HCT116 (cell line): ENCODE data around the gene PRKX.

Experiments used
- EZH2 ChIP-seq: fragments of 200-600 bp; sonication (generic); IDR thresholded peaks from 2 replicates; pipeline ENCODE4 v1.6.1; 2017; ENCODE audit warnings: antibody characterized with exemption, mixed run types
- POLR2A ChIP-seq: IDR thresholded peaks from 2 replicates; pipeline ENCODE4 v1.7.0; 2011; ENCODE audit warnings: borderline replicate concordance; ENCODE audit not compliant: insufficient read depth, insufficient read length; ENCODE audit errors: extremely low read depth
- RAD21 ChIP-seq: IDR thresholded peaks from 2 replicates; pipeline ENCODE4 v1.6.1; 2012; ENCODE audit warnings: low read depth, mild to moderate bottlenecking
- YY1 ChIP-seq: IDR thresholded peaks from 2 replicates; pipeline ENCODE4 v1.6.1; 2011; ENCODE audit warnings: low read length, low read depth, moderate library complexity, mild to moderate bottlenecking; ENCODE audit not compliant: insufficient replicate concordance; ENCODE audit errors: extremely low read depth
- ZFX ChIP-seq: fragments of 450-650 bp; IDR thresholded peaks from 2 replicates; pipeline ENCODE4 v1.6.1; 2017
- ZNF274 ChIP-seq: fragments of 200-500 bp; sonication (Bioruptor generic); IDR thresholded peaks from 2 replicates; pipeline ENCODE4 v1.6.1; 2014; ENCODE audit warnings: mild to moderate bottlenecking, low read depth, low read length, inconsistent platforms
- TF ChIP-seq, protein P1 (sequence below), 3 experiments: fragments of 200-600 bp in 1 of 3; sonication (generic) in 1 of 3; IDR thresholded peaks in 2 of 3; conservative IDR thresholded peaks in 1 of 3; 2 replicates each; pipeline ENCODE4 v1.5.1; 2012 to 2017; ENCODE audit warnings: low read depth in 2 of 3, low read length in 2 of 3, antibody characterized with exemption in 1 of 3, borderline replicate concordance in 1 of 3, control low read depth in 1 of 3, mild to moderate bottlenecking in 1 of 3, mixed read lengths in 1 of 3, mixed run types in 1 of 3, moderate library complexity in 1 of 3; ENCODE audit not compliant: insufficient read depth in 1 of 3
- TF ChIP-seq, protein P2 (sequence below): IDR thresholded peaks from 2 replicates; pipeline ENCODE4 v1.6.1; 2012; ENCODE audit warnings: low read depth

DNA sequence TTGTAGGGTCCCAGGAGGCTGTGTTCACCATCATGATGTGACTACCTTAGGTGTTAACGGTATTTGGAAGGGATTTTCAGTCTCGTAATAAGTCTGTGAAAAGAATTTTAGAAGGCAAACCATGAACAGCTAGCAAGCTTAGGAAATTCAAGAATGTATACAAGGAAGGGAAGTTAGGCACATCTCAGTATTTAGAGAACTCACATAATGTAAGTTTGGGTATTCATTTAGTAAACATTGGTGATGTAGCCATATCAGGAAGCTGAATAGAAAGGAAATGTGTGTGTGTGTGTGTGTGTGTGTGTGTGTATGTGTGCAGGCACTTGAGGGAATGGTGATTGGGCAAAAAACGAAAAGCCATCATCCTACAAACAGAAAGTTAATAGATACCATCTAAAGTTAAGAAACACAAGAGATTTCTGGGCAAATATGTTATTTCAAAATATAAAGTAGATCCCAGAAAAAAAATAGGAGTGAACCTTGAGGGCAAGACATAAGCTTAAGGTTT, 34.7 kb upstream of the PRKX start:
- TF ChIP-seq, protein P1, sequence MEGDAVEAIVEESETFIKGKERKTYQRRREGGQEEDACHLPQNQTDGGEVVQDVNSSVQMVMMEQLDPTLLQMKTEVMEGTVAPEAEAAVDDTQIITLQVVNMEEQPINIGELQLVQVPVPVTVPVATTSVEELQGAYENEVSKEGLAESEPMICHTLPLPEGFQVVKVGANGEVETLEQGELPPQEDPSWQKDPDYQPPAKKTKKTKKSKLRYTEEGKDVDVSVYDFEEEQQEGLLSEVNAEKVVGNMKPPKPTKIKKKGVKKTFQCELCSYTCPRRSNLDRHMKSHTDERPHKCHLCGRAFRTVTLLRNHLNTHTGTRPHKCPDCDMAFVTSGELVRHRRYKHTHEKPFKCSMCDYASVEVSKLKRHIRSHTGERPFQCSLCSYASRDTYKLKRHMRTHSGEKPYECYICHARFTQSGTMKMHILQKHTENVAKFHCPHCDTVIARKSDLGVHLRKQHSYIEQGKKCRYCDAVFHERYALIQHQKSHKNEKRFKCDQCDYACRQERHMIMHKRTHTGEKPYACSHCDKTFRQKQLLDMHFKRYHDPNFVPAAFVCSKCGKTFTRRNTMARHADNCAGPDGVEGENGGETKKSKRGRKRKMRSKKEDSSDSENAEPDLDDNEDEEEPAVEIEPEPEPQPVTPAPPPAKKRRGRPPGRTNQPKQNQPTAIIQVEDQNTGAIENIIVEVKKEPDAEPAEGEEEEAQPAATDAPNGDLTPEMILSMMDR (IDR thresholded peaks at IDR 0.05 in 2 of 3, conservative IDR thresholded peaks at IDR 0.05 in 1 of 3; ENCODE audit: borderline replicate concordance in 1 of 3, insufficient read depth in 1 of 3, low read depth in 2 of 3, low read length in 2 of 3) = no peak
- TF ChIP-seq YY1 = no peak
- TF ChIP-seq RAD21 = no peak
- TF ChIP-seq, protein P2, sequence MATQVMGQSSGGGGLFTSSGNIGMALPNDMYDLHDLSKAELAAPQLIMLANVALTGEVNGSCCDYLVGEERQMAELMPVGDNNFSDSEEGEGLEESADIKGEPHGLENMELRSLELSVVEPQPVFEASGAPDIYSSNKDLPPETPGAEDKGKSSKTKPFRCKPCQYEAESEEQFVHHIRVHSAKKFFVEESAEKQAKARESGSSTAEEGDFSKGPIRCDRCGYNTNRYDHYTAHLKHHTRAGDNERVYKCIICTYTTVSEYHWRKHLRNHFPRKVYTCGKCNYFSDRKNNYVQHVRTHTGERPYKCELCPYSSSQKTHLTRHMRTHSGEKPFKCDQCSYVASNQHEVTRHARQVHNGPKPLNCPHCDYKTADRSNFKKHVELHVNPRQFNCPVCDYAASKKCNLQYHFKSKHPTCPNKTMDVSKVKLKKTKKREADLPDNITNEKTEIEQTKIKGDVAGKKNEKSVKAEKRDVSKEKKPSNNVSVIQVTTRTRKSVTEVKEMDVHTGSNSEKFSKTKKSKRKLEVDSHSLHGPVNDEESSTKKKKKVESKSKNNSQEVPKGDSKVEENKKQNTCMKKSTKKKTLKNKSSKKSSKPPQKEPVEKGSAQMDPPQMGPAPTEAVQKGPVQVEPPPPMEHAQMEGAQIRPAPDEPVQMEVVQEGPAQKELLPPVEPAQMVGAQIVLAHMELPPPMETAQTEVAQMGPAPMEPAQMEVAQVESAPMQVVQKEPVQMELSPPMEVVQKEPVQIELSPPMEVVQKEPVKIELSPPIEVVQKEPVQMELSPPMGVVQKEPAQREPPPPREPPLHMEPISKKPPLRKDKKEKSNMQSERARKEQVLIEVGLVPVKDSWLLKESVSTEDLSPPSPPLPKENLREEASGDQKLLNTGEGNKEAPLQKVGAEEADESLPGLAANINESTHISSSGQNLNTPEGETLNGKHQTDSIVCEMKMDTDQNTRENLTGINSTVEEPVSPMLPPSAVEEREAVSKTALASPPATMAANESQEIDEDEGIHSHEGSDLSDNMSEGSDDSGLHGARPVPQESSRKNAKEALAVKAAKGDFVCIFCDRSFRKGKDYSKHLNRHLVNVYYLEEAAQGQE = no peak
- TF ChIP-seq ZNF274 = no peak
- no peak for TF ChIP-seq ZFX
- TF ChIP-seq POLR2A = no peak
- no peak for TF ChIP-seq EZH2
